Measurements from ENCODE around the gene TRIM72.
"Not testable (repeated sequence)": the region's sequence is repeated elsewhere in the genome, so short reads cannot be mapped to it uniquely, and the experiment has no call there.

TRIM72 gene

DNA sequence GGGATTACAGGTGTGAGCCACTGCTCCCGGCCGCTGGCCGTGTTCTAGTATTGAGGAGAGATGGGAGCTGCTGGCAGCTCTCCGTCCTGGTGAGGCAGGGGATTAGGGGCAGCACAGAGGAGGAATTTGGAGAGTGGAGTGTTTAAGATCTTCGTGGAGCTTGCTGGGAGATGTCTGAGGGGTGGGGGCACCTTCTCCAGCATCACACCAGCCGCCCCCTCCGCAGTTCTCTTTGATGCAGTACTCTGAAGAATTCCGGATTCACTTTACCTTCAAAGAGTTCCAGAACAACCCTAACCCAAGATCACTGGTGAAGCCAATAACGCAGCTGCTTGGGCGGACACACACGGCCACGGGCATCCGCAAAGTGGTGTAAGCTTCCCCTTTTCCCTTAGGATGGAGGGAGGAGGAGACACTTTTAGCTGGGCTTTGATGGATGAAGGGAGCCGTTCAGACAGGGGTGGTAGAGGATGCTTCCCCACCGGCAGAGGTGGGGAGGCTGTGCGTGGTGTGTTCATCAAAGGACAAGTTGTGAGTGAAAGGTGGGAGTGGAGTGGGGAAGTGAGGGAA is 57.8 kb downstream of the TRIM72 start:
- TF ChIP-seq, protein P1, sequence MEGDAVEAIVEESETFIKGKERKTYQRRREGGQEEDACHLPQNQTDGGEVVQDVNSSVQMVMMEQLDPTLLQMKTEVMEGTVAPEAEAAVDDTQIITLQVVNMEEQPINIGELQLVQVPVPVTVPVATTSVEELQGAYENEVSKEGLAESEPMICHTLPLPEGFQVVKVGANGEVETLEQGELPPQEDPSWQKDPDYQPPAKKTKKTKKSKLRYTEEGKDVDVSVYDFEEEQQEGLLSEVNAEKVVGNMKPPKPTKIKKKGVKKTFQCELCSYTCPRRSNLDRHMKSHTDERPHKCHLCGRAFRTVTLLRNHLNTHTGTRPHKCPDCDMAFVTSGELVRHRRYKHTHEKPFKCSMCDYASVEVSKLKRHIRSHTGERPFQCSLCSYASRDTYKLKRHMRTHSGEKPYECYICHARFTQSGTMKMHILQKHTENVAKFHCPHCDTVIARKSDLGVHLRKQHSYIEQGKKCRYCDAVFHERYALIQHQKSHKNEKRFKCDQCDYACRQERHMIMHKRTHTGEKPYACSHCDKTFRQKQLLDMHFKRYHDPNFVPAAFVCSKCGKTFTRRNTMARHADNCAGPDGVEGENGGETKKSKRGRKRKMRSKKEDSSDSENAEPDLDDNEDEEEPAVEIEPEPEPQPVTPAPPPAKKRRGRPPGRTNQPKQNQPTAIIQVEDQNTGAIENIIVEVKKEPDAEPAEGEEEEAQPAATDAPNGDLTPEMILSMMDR (IDR thresholded peaks at IDR 0.05; ENCODE audit: insufficient read depth, missing control alignments), result no peak
- FAIRE-seq, result no peak
- no peak for DNase-seq (ENCODE audit: insufficient read length, low spot score)

DNA sequence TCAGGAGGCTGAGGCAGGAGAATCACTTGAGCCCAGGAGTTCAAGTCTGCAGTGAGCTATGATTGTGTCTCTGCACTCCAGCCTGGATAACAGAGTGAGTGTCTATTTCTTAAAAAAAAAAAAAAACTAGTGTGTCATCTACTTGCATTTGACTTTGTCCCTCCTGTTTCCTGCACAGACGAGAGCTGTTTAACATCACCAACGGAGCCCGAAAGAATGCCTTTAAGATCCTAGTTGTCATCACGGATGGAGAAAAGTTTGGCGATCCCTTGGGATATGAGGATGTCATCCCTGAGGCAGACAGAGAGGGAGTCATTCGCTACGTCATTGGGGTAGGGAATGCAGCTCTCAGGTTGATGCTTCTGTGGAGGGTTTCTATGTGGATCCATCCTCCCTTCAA is 59.3 kb downstream of the TRIM72 start:
- FAIRE-seq (no peak), DNase-seq (ENCODE audit: insufficient read length, low spot score) (no peak)
- TF ChIP-seq, protein P1 (IDR thresholded peaks at IDR 0.05; ENCODE audit: insufficient read depth, missing control alignments), result no peak

DNA sequence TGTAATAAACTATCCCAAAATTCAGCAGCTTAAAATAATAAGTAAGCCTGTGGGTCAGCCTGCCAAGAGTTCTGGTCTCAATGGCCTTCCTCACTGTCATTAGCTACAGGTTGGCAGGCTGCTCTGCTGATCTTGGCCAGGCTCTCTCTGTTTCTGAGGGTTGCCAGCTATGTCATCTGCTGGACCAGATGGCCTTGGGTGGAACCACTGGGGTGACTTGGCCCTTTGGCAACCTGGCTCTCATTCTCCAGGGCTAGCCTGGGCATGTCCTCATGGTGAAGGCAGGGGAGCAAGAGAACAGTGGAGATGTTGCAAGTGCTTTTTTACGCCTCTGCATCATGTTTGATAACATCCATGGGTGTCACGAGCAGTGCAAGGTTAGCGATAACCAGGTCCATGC is 59.8 kb downstream of the TRIM72 start:
- FAIRE-seq (no peak), DNase-seq (ENCODE audit: insufficient read length, low spot score) (no peak)
- TF ChIP-seq, protein P1 (IDR thresholded peaks at IDR 0.05; ENCODE audit: insufficient read depth, missing control alignments), result no peak

DNA sequence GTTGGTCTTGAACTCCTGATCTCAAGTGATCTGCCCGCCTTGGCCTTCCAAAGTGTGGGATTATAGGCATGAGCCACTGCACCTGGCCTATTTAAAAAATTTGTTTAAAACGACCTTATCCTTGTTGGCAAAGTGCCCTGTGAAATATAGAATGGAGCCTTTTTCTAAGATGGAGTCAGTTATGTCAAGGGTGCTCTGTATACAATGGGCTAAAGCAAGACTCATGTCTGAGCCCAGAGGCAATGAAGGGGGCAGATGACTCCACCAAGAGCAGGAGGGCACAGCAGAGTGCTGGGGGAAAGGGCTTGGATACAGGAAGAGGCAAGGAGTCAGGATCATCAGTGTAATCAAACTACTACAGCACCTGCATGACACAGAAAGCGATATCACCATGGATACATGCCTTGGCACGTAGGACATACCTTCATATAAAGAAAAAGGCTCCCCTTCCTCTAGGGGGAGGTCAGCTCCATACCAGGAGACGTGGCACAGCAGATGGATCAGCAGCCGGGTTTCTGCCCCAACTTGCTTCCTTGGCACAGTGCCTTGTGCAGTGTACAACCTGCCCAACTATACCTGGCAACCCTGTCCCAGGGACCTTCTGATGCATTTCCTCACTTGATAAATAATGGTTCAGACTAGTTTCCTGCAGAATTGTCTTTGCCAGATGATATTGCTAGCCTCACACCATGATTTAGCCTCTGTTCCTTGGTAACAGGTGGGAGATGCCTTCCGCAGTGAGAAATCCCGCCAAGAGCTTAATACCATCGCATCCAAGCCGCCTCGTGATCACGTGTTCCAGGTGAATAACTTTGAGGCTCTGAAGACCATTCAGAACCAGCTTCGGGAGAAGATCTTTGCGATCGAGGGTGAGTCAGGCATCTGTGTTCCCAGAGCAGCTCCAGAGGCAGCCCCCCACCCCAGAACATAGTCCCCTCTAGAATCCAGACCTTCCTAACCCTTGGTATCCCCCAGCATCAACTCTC is 61.2 kb downstream of the TRIM72 start:
- DNase-seq (ENCODE audit: insufficient read length, low spot score), result no peak
- TF ChIP-seq, protein P1 (IDR thresholded peaks at IDR 0.05; ENCODE audit: insufficient read depth, missing control alignments), result no peak
- no peak for FAIRE-seq

DNA sequence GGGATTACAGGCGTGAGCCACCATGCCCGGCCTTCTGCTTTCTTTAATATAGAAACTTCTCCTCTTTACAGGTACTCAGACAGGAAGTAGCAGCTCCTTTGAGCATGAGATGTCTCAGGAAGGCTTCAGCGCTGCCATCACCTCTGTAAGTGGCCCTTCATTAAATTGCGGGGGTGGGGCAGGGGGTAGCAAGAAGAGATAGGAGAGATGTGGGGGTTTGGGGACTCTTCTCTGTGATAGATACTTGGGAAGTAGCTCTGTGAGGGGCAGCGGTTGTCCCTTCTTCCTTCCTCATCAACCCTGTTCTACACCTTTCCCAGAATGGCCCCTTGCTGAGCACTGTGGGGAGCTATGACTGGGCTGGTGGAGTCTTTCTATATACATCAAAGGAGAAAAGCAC is 62.7 kb downstream of the TRIM72 start:
- FAIRE-seq, result no peak

GRCh38 chr16:31277659-31278260 is 63.8 kb downstream of the TRIM72 start:
- FAIRE-seq, result no peak
- DNase-seq (ENCODE audit: insufficient read length, low spot score), result no peak
- TF ChIP-seq, protein P1 (IDR thresholded peaks at IDR 0.05; ENCODE audit: insufficient read depth, missing control alignments), result no peak

More for the DNA sequence above, 62.7 kb downstream of the TRIM72 start:
- TF ChIP-seq, protein P1 (IDR thresholded peaks at IDR 0.05; ENCODE audit: insufficient read depth, missing control alignments), result no peak
- DNase-seq (ENCODE audit: insufficient read length, low spot score), result no peak

- not testable (repeated sequence) for FAIRE-seq
Observed at GRCh38 chr16:31278853-31279252, 64.9 kb downstream of the TRIM72 start.

More at GRCh38 chr16:31278853-31279252, 64.9 kb downstream of the TRIM72 start:
- not testable (repeated sequence) for DNase-seq (ENCODE audit: insufficient read length, low spot score)
